GM21515 (cell line): ENCODE data around the gene PPP2R1A.
"Not testable (repeated sequence)": the region's sequence is repeated elsewhere in the genome, so short reads cannot be mapped to it uniquely, and the experiment has no call there.

Experiments used
- ATAC-seq: cut with Tn5 transposase; IDR thresholded peaks from one replicate; pipeline ENCODE4 v1.9.1; 2021; ENCODE audit not compliant: unreplicated experiment

PPP2R1A gene

DNA sequence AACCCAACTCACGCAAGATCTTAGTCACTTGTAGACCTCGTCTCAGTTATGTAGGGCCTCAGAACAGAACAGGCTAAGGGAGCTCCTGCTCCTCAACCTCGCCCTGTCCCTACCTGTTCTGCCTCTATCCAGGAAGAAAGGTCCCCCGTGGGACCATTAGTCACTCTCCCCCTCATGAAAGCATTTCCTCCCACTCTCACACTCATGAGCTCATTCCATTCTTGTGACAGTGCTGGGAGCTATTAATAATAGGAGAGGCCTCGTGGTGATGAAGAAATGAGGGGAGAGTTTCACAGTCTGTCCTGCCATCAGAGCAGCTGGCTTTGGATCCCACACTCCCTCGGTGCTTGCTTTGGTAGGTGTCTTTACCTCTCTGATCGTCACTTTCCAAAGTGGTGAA lies 10.2 kb downstream of the PPP2R1A start:
- ATAC-seq: no peak

DNA sequence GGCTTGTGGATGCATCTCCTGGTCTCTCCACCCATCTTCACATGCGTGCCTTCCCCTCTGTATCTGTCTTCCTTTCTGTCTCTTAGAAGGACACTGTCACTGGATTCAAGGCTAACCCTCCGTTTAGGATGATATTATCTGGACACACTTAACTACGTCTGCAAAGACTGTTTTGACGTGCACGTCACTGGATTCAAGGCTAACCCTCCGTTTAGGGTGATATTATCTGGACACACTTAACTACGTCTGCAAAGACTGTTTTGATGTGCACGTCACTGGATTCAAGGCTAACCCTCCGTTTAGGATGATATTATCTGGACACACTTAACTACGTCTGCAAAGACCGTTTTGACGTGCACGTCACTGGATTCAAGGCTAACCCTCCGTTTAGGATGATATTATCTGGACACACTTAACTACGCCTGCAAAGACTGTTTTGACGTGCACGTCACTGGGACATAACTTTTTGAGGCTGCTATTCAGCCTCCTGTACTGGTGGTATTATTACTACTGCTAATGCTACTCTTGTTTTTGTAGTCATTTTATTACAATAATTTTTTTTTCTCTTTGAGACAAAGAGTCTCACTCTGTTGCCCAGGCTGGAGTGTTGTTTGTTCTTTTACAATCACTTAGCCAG lies 11.0 kb downstream of the PPP2R1A start:
- ATAC-seq: not testable (repeated sequence)

DNA sequence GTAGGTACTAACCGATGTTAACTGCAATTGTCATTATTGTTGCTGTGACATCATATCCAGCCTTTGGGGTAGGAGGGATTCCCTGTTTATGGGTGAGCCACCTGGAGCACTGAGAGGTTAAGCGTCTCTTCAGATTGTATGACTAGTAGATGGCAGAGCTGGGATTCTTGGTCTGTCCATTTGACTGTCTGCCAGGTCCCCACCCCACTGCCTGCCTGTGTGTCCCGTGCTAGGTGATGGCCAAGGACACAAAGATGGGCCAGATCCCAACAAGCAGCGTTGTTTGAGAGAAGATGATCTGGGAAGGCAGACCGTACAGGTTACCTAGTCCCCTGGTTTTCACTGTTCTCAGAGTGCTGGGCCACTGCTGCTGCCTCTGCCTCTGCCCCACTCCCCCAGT lies 16.6 kb downstream of the PPP2R1A start:
- ATAC-seq: no peak

GRCh38 chr19:52211203-52211602 lies 21.4 kb downstream of the PPP2R1A start:
- ATAC-seq: no peak

DNA sequence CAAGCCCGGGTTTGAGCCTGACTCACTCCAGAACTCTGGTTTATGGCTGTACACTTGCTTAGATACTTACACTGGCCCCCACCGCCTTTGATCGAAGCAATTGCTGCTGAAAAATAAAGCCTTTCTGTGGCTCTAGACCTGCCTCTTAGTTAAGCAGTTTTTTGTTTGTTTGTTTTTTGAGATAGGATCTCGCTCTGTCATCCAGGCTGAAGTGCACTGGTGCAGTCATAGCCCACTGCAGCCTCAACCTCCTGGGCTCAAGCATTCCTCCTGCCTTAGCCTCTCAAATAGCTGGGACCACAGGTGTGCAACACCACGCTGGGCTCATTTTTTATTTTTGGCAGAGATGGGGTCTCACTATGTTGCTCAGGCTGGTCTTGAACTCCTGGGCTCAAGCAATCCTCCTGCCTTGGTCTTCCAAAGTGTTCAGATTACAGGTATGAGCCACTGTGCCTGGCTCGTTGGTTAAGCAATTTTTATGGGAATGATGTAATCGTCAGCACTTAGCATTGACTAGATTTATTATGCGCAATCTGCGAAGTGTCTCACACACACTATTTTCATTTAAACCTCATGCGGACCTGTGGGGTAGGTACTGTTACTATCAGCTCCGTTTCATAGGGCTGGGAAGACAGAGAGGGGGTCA lies 22.2 kb downstream of the PPP2R1A start:
- no peak for ATAC-seq

- ATAC-seq: no peak
Observed at GRCh38 chr19:52212572-52213255, 22.9 kb downstream of the PPP2R1A start.

- no peak for ATAC-seq
Observed at GRCh38 chr19:52214241-52214640, 24.4 kb downstream of the PPP2R1A start.

- no peak for ATAC-seq
Observed at GRCh38 chr19:52216401-52216800, 26.5 kb downstream of the PPP2R1A start.

DNA sequence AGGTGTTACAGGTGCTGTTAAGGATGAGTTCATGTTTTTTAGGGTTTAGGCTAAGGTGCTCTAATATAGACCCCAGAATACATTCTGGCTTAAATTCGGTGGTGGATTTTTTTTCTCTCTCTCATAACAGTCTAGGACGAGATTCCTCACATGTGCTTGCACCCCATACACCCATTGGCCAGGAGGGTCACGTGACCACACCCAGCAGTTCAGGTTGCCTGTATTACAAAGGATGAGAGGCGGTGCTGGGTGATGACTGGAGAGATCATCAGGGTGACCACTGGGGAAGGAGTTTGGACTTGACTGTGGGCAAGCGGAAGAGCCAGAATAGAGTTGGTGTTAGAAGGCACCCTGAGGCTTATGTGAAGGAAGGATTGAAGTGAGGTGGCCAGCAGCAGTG lies 27.7 kb downstream of the PPP2R1A start:
- no peak for ATAC-seq

DNA sequence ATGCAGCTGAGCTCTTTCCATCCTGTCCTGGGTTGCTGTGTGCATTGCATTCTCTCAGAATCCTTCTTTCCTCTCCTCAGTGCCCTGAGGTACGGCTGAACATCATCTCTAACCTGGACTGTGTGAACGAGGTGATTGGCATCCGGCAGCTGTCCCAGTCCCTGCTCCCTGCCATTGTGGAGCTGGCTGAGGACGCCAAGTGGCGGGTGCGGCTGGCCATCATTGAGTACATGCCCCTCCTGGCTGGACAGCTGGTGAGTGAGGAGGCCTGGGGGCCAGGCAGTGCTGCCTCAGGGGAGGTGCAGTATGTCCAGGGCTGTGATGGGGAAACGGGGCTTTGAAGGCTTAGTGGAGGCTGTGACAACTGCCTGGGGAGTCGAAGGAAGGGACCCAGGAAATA lies 29.8 kb downstream of the PPP2R1A start:
- ATAC-seq: no peak

DNA sequence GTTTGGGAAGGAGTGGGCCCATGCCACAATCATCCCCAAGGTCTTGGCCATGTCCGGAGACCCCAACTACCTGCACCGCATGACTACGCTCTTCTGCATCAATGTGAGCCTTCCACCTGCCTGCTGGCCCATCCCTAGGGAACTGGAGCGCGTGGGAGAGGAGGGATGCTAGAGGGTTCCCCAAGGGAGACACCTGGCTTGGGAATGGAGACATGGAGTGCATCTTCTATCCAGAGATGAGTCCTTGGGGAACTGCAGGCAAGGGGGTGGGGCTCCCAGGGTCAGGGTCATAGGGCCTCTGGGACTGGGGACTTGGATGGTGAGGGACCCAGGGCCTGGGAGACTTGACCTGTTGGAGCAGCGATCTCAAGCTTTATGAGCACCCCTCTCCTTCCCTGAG lies 31.2 kb downstream of the PPP2R1A start:
- ATAC-seq: no peak

- ATAC-seq: no peak
Observed at GRCh38 chr19:52221831-52222375, 32.1 kb downstream of the PPP2R1A start.

DNA sequence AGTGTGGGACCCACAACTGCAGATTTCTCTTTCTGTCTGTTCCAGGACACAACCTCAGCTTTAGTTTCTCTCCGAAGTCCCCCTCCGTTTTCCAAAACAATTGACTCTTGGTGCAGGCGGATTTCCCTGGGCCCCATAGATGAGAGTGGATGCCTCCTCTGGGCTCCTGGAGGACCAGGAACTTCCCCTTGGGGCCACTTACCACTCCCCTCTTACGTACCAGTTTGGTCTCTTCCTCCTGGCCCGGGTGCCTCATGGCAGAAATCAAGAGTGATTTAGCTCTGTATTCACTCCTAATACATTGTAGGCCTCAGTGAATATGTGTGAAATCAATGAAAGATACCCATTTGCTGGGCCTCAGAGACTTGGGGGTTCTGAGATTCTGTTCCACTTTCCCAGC lies 34.4 kb downstream of the PPP2R1A start:
- no peak for ATAC-seq

GRCh38 chr19:52226652-52227051 lies 36.8 kb downstream of the PPP2R1A start:
- ATAC-seq: no peak

DNA sequence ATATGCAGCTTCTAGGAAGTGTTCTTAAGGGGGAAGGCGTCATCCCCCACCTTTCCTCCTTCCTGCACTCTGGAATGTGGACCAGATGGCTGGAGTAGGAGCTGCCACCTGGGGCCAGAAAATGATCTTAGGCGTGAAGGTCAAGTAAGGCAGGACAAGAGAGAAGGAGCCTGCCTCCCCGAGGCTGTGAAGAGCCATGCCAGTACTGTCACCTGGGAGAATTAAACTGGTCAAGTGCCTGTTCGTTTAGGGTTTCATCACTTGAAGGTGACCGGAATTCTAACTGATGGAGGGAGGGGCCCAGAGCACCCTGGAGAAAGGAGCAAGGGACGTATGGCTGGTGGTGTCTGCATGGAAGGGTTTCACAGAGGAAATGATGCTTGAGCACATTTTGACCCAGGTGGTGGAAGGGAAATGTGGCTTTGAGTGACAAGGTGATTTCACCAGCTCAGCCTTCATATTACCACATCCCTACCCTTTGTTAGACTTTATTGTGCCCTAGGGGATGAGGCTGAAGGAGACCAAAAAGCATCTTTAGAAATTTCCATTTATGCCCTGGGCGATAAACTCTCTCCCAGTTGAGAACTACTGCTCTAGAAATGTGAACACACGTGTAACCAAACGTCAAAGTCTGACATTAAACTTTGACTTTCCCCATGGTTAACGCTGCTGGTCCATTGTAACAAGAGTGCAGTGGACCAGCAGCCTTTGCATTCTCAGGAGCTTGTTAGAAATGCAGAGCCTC lies 37.5 kb downstream of the PPP2R1A start:
- no peak for ATAC-seq

DNA sequence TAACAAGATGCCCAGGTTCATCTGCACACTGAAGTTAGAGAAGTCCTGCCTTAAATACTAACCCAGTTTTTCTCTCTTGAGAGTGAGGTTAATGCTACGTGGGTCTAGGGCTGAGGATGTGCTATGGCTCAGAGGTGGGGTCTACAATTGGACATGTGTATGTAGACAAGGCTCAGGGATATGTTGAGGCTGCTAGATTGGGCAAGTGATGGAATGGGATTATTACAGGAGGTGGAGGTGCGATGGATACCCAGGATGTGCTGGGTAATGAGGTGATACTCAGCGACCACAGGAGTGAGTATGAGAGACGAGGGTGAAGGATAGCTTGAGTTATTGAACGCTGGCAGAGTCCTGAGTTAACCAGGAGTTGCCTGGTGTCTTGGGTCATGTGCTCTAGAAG lies 38.1 kb downstream of the PPP2R1A start:
- no peak for ATAC-seq

- no peak for ATAC-seq
Observed at GRCh38 chr19:52229524-52229923, 39.7 kb downstream of the PPP2R1A start.

DNA sequence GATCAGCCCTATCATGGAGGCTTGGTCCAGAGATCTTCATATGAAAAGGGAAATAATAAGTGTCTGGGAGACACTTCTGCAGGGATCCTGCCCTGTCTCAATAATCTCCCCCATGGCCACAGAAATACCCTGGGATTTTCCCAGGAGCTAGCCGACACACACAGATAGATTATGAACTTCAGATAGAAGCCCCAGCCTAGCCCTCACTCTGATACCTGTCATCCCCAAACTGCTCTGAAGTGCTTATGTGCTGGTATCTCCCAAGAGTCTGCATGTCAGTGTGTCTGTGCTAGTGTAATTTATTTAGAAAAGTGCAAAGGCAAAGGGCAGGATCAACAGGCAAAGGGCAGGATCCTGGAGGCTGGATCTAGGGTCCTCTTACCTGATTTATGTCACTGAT lies 40.8 kb downstream of the PPP2R1A start:
- ATAC-seq: no peak

GRCh38 chr19:52231154-52231910 lies 41.5 kb downstream of the PPP2R1A start:
- no peak for ATAC-seq

- ATAC-seq: no peak
Observed at GRCh38 chr19:52234406-52234805, 44.6 kb downstream of the PPP2R1A start.

DNA sequence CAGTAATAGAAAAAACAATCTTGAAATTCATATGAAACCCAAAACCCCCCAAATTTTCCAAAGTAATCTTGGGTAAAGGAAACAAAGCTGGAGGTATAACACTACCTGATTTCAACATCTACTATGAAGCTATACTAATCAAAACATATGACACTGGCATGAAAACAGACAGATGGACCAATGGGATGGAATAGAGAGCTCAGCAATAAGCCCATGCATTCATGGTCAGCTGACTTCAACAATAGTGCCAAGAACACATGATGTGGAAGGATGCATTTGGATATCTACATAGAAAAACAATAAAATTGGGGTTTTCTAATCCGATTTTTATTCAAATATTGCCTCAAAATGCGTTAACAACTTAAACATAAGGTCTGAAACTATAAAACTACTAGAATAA lies 47.3 kb downstream of the PPP2R1A start:
- ATAC-seq: no peak
